Measurements from ENCODE around the gene CKB.

The CKB gene

DNA sequence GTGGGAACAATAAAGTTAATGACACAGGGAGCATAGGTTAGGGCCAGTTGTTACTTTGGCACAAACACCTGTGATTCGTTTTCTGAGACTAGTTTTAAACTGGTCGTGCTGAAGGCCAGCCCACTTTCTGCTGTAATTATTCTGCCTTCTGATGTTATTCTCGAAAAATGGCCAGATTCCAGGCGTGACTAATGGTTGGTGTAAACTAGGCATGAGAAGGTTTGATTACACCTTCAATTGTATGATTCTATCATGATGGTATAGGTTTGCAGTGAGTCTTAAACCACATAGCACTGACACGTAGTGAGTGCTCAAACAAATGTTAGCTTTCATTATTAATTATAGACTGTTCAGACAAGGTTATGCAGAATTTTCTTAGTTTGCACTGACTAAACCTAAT is 39.0 kb downstream of the CKB start:
- DNase-seq: no peak

DNA sequence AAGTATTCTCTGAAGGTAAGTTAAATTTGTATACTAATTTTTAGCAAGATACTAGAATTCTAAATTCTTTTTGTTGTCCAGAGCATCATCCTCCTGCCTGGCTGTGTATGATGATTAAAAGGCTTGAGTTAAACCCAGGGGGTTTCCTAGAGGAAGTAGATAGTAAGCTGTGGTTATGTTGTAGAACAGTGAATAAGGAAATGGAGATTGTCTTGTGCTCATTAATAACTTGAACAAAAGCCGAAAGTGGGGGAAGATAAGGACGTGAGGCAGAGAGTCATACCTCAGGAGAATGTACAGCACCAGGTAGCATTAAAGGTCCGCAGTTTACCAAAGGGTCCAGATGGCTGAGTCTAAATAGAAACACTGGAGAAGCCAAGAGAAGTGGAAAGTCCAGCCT is 42.0 kb downstream of the CKB start:
- peak; percentile 30 to 83 (median 62) for DNase-seq

DNA sequence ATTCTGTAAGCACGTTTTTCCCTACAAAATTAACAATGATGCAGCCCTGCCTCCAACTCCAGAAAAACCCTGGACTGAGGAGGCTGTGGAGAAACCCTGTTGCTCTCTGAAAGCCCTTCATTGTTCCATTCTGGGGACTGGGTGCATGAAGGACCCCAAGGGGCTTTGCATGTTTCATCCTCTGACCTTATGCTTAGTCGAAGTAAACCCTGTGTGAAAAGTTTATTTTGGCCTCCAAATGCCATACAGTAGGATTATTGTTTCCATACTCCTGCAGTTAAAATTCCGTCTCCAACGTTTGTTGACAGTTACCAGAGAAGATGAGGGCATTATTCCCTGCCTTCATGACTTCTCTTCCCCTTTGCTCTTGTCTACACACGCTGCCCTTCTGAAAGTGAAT is 46.0 kb downstream of the CKB start:
- no peak for DNase-seq

DNA sequence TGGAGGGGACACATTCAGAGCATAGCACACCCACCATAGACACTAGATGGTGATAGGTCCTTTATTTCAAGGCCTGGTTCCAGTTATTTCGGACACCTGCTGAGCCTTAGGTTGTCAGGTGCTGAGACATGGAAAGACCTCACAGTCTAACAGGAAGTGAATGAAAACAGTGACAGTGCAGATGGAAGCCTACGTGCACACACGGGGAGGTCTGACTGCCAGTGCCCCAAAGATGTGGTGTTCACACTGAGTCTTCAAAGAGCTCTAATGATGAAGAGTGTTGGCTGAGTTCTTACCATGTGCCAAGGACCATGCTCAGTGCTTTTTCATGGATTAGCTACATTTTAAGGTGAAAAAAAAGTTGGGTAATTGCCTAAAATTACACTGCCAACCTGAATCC is 46.6 kb downstream of the CKB start:
- DNase-seq: no peak

DNA sequence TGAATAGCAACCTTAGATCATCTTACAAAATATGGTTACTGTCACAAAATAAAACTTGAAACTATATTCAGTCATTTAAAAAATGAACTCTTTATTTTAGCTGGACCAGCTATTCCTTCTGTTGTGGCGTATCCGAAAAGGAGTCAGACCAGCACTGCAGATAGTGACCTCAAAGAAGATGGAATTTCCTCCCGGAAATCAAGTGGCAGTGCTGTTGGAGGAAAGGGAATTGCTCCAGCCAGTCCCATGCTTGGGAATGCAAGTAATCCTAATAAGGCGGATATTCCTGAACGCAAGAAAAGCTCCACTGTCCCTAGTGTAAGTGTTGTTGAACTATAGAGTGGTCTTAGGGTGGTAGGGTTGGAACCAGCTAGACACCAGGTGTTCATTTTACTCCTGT is 47.7 kb downstream of the CKB start:
- DNase-seq: no peak

DNA sequence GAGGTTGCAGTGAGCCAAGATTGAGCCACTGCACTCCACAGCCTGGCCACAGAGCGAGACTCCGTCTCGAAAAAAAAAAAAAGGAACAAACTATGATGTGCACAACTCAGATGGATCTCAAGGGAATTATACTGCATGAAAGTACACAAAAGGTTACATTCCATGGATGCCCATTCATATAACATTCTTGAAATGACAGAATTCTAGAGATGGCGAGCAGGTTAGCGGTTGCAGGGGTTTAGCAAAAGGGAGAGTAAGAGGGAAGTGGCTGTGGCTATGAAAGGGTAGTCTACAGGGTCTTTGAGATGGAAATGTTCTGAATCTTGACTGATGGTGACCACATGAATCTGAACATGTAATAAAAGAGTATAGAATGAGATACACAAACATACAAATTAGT is 49.7 kb downstream of the CKB start:
- DNase-seq: no peak

All from suppressor macrophage (primary cell).